Adipose tissue (tissue), 3 donors: ENCODE measurements around the gene IL17RB. TPM values are rescaled to one million over a fixed set of nuclear protein-coding genes. Genes with fewer than 3 reads are reported as not detected.

Source experiments
- H3K27ac ChIP-seq: one replicate; pipeline ENCODE4 v1.5.1; 2013; ENCODE audit warnings: low read depth, low read length
- WGBS, 3 donors: extraction: QIAGEN DNeasy Blood & Tissue Kit; methylation state at CpG; one replicate each; pipeline ENCODE4 v1.1.7; 2013; 5-methylcytosine and 5-hydroxymethylcytosine counted together
- polyA plus RNA-seq, 3 donors: library from polyadenylated mRNA; stranded (reverse); fragments of 200-250 nt; gene quantifications; one replicate each; pipeline ENCODE4 v1.2.3, GENCODE V29; 2013
- donor health status: healthy with polysubstance abuse.
- donor health status: Bipolar disorder and iron deficiency.
- donor health status: healthy.

Gene IL17RB
- polyA plus RNA-seq, 3 donors, result 0.22 to 3.5 (median 0.46) TPM

DNA sequence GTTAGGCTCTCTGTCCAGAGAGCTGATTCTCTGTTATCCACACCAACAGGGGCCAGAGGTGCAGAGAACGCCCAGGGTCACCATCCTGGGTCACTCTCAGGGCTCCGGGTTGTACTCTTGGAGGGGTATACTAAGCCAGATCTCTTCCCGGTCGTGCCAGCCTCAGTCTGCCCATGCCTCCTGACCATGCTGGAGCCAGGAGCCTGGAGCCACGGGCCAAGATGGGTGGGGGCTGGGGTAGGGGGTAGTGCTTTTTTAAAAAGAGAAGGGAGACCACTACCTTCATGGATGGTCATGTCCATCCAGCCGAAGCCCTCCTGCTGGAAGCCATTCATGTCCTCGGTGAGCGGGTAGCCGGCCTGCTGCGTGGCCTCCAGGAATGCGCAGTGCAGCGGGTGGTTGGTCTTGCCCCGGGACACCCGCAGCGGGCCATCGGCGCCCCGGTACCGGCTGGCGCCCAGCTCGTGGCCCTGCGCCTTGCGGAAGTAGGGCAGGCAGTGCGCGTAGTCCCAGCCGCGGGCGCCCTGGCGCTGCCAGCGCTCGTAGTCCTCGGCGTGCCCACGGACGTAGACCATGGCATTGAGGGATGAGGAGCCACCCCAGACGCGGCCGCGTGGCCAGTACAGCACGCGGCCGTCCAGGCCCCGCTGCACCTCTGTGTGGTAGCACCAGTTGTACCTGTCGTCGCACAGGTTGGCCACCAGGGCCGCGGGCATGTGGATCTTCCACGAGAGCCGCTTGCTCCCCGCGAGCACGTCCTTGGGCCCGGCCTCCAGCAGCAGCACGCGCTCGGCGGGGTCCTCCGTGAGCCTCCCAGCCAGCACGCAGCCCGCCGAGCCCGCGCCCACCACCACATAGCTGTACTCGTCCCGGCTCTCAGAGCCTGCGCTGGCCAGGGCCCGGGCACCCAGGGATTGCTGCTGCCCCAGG, 23.1 kb upstream of the IL17RB start:
- H3K27ac ChIP-seq, result no peak overlapping the region
- 96 to 97% (median 96%) methylated on average over 66 to 67 of the region's 67 CpGs for WGBS, 3 donors

DNA sequence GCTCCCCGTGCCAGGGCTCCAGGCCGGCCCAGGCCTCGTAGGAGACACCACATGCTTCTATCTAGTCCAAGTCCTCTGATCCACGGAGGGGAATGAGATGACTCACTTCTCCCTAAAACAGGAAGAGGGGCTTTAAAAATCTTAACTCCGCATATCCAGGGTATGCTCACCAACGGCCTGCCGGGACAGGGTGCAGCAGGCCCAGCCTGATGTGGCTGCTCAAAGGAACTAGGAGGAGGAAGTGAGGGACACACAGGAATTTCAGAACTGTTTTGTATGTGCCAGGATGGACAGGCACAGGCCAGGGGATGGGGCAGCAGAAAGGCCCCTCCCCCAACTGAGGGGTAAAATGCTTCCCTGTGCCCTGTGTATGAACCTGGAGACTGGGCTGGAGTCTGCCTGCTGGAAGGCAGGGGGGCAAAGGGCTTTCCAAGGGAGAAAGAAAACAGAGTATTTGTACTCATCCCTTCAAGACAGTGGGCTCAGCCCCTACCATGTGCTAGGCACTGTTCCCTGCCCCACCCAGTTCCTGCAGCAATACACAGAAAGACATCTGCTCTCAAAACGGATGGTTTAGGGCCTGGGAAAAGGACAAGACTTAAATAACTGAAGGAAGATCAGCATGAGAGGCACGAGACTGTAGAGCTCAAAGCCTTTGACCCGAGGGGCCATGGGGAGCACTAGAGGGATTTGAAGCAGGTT, 22.3 kb upstream of the IL17RB start:
- 64 to 82% (median 73%) methylated on average over 10 of the region's 10 CpGs for WGBS, 3 donors
- H3K27ac ChIP-seq, result no peak overlapping the region

DNA sequence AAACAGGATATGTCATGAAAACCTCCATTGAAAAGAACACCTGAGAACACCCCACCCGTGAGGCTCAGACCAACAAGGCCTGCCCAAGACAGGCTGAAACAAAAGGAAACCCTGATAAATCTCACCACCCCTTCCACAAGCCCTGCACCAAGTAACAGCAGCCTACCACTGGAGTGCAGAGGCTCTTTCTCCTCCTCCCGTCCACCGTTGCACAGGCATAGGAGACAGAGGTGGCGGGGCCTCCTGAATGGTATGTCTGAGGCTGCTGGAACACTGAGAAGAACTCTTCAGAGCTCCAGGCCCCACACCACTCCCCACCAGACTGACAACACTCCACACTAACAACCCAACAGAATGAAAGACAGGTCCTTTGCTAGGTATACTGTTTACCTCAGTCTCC, 21.6 kb upstream of the IL17RB start:
- WGBS, 3 donors, result 85 to 94% (median 87%) methylated on average over 4 of the region's 4 CpGs
- no peak overlapping the region for H3K27ac ChIP-seq

DNA sequence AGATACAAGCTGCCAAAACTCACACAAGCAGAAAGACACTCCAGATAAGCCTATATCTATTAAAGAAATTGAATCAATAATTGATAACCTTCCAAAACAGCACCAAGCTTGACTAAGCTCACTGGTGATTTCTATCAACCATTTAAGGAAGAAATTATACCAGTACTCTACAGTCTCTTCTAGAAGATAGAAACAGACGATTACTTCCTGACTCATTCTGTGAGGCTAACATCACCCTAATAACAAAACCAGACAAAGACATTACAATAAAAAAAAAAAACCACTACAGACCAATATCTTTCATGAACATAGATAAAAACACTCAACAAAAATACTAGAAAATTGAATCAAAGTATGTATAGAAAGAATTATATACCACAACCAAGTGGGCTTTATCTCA, 20.3 kb upstream of the IL17RB start:
- 40 to 67% (median 66%) methylated on average over 1 of the region's 1 CpG for WGBS, 3 donors
- no peak overlapping the region for H3K27ac ChIP-seq

DNA sequence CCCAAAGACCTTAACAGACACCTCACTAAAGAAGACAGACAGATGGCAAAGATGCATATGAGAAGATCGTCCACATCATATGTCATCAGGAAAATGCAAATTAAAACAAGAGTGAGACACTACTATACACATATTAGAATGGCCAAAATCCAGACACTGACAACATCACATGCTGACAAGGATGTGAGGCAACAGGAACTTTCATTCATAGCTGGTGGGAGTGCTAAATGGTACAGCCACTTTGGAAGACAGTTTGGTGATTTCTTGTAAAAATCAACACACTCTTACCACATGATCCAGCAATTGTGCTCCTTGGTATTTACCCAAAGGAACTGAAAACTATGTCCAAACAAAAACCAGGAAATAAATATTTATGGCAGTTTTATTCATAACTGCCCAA, 17.8 kb upstream of the IL17RB start:
- no peak overlapping the region for H3K27ac ChIP-seq
- WGBS, 3 donors, result 68 to 89% (median 71%) methylated on average over 1 of the region's 1 CpG

DNA sequence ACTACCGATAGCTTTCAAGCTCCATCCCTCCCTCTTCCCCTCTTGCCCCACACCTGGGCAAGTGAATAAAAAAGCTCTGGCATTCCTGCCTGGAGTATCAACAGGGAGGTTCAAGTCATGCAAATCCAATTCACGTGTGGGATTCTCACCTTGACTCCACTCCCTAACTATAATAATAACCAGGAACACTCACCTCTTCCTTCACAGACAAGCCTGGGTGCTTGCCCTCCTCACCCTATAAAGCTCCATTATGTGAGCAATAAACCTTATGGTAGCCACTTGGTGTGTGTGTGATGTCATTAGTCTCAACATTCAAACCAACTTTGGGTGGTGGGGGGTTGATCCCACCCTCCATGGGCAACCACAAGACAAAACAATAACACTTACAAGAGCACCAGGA, 16.8 kb upstream of the IL17RB start:
- WGBS, 3 donors, result 80 to 85% (median 84%) methylated on average over 2 of the region's 2 CpGs
- H3K27ac ChIP-seq, result no peak overlapping the region

DNA sequence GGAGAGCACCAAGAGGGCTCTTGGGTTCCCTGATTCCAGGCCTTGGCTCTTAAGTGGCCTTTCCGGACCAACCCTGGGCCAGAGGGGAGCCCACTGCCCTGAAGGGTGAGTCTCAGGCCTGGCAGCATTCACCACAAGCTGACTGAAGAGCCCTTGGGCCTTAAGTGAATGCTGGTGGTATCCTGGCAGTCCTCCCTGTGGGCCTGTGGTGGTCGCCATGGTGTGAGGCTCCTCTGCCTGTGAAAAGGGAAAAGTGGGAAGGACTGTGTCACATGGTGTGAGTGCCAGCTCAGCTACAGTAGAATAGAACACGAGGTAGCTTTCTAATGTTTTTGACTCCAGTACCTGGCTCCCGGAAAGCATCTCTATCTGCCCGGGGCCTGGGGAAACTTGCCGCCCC, 15.4 kb upstream of the IL17RB start:
- WGBS, 3 donors, result 81 to 88% (median 86%) methylated on average over 6 of the region's 6 CpGs
- H3K27ac ChIP-seq, result no peak overlapping the region

DNA sequence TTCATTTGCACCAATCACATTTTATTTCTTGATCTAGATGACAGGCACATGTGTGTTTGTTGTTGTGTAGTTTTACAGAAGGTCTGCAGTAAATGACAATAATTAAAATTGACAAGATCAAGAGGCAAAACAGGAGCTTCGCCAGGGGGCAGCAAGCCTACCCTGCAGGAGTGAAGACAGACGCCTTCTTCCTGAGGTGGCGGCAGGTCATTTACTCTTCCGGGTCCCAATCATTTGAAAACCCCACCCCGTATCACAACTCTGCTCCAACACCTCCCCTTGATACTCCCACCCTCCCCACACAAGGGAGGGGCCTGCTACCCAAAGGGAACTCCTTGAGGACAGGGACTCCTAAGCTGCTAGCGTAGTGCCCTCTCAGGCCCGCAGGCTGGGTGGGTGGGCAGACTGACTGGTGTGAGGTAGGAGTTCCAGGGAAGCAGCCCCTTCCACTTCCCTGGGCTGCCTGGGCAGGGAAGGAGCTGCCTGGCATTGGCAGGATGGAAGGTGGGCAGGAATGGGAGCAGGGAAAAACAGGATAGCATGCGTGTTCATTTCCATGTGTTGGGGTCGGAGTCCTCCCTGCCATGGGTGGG, 13.2 kb upstream of the IL17RB start:
- 83 to 89% (median 87%) methylated on average over 9 of the region's 9 CpGs for WGBS, 3 donors
- H3K27ac ChIP-seq, result no peak overlapping the region

DNA sequence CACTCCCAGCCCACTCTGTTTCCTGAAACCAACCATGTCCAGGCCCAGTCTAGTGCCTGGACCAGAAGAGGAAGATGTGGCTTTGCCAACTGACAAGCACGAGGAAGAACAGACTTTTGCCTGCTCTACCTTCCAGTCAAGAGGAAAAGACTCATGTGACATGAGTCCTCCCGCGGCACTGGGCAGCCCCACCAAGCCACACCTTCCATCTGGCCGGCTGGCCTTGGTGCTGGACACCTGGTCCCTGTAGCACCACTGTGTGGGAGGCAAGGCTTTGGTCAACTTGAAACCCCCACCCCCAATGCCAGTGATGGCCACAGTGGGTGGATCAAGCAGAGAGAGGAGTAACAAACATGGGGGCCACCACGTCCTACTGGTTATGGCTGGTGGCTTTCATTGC, 12.7 kb upstream of the IL17RB start:
- no peak overlapping the region for H3K27ac ChIP-seq
- 61 to 81% (median 77%) methylated on average over 5 of the region's 5 CpGs for WGBS, 3 donors

DNA sequence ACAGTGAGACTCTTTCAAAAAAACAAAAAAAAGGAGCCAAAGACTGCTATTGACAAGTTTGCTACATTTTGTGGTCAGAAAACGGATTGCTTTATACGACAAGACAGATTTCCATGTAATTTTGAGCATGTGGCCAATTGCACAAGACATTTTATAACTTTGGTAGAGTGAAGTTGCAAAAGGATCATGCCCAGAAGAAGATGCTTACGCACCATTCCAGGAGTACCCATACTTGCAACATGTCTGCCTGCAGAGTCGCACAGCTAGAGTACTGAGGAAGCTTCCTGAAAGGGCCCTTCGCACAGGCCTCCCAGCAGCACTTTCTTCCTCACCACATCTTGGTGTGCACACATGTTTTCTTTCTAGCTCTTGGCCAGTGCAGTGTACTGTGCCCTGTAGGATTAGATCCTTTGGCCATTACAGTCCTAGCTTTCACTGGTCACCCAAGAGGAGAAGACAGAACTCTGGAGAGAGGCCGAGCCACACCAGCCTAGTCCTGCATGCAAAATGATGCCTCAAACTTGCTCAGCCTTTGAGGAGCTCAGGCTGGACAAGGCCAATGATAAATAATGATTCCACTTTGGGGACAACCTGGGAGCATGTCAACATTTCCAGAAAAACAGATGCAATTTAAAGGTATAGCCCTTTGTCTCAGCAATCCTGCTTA, 11.8 kb upstream of the IL17RB start:
- no peak overlapping the region for H3K27ac ChIP-seq
- 67 to 89% (median 73%) methylated on average over 6 of the region's 6 CpGs for WGBS, 3 donors

DNA sequence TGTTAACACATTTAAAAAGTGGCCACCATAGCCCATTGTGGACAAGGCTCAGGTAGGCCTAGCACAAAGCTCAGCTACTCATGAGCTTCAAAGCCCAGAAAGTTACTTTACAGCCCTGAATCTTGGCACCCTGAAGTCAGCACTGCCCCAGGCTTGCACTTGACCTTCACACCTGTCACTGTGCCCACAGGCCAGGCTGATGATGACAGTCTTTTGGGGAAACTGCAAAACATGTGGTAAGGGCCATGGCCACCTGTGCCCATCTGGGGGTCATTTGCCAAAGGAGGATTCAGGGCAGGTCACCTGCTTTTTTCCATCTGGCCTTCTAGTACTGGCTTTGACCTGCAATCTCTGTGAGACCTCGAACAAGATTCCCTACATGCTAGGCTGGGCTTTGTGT, 11.1 kb upstream of the IL17RB start:
- WGBS, 3 donors, result 46 to 89% (median 88%) methylated on average over 1 of the region's 1 CpG
- no peak overlapping the region for H3K27ac ChIP-seq

DNA sequence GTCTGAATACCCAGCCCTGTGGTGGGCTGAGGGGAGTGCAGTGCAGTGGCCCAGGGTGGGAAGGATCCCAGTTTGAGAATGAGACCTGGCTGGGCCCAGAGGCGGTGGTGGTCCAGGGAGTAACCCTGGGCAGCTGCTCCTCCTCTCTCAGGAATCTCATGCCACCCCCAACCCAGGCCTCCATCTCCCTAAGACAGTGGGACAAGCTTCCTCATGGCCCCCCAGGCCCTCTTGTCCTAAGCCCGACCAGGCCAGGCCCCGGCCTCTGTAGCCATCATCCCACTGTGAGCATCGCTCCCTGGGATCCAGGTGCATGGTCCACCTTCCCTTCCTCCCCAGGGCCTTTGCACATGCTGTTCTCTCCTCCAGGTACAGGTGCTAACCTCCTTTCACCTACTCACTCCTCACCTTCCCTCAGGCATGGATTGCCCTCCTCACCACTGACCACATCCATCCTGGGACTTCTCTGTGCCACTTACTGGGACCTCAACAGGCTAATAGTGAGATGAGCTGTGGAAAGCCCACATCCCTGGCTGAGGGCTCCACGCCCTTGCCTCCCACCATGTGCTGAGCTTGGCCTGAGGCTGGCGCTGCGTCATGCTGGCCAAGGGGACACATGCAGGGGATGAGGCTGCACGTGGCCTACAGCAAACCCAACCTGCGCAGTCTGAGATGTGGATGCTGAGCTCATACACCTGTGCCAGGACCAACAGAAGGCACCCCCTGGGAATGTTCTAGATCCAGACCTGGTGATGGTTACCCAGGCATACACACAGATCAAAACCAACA, 10.1 kb upstream of the IL17RB start:
- no peak overlapping the region for H3K27ac ChIP-seq
- 94 to 100% (median 95%) methylated on average over 8 to 9 of the region's 9 CpGs for WGBS, 3 donors

DNA sequence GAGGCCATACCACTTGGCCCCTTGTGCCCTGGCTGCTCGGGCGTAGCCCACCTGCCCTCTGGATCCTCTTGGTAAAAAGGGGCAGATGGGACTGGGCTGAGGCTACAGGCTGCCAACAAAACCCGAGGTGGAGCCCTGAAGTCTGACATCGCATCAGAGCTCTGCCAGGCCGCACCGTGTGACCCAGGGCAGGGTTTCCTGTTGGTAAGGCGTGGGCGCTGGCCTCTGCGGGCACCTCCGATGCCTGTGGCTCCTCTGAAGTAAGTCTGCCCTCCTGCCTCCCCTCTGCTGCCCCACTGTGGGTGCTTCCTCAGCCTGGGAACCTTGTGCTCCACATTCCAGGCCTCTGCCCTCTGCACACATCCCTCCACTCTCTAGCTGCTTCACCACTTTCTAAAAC, 9.0 kb upstream of the IL17RB start:
- WGBS, 3 donors, result 68 to 84% (median 75%) methylated on average over 10 of the region's 10 CpGs
- H3K27ac ChIP-seq, result no peak overlapping the region

DNA sequence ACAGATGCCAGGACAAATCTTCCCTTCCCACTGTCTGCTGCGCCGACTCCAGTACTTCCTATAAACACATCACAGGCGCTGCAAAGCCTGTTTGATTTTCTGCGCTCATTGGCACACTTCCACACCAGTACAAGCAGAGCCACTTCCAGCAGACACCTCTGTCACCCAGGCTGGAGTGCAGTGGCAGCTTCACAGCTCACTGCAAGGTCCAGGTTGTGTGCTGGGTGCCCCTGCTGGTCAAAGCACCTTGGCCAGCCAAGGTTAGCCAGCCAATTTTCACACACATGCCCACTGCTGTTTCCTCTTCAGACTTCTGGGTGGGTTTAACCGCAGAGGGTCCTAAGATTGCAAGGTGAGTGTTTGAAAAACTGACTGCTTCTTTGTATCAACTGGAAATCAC, 5.1 kb upstream of the IL17RB start:
- WGBS, 3 donors, result 30 to 88% (median 81%) methylated on average over 5 of the region's 5 CpGs
- H3K27ac ChIP-seq, result no peak overlapping the region

DNA sequence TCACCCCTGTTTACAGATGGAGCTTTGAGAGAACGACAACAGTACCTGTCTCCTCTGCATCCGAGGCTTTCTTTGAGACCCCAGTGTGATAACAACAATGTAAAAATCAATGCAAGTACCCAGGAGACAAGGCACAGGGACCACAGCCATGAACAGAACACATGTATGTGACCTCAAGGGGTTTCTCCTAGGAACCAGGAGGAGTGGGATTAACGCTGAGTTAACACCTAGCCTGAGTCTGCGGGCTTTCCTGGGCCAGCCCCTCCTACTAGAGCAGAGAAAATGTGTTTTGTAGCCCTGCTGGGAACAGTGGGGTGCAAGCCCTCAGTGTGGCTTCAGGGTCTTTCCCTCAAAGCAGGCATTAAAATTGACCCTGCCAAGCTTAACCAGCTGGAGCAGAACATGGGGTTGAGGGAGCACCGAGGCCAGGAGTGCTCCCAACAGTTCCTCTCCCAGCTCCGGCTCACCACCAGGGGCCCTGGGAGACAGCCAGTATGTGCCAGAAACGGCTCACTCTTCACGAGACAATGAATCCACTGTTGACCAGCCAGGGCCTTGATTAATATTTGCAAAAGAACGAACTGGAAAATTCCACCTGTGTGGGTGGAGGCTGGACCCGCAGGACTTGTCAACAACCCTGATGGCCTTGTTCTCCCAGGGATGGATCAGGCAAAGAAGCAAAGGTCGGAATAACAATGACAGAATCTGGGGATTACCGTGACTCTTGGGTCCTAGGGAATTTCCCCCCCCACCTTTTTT, 3.8 kb upstream of the IL17RB start:
- WGBS, 3 donors, result 23 to 67% (median 53%) methylated on average over 12 of the region's 12 CpGs

DNA sequence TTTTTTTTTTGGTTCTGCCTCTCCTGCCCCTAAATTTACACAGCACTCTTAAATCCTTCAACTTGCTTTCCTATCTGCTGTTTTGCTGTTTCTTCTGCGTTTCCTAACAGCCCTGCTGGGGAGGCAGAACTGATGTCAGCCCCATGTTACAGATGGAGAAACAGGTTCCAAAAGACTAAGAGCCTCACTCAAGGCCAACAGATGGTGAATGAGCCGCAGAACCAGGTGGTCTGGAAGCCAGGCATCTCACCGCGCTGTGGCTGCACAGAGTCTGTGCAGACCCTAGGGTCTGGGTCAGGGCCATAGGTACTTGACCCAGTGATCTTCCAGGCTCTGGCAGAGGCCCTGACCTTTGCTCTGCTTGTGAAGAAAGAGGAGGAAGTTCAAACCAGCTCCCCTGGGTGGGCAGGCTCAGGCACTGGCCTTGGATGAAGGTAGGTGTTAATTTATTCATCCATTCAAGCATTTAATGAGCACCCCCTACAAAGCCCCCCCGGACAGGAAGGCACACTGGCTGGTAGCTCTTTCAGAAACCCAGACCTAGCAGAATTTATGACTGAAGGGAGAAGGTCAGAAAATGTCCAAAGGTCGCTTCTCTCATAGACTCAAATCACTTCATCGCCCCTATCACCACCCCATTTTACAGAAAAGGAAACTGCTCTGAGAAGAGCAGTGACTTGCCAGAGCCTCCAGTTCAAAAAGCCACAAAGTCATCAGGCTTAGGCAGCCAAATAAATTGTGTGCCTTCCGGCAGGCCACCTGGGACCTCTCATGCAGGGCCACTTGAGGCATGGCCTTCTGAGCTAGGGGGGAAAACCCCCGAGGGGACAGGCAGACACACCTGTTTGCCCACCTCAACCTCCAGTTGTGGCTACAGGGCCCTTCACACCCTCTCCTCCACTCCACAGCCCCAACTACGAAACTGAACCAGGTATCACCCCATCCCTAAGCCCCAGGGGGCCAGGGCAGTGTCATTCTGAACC, 2.9 kb upstream of the IL17RB start:
- no peak overlapping the region for H3K27ac ChIP-seq
- WGBS, 3 donors, result 43 to 85% (median 82%) methylated on average over 10 of the region's 10 CpGs

More for the DNA sequence above, 3.8 kb upstream of the IL17RB start:
- no peak overlapping the region for H3K27ac ChIP-seq
